Glomerular endothelial cell (primary cell): ENCODE data around the gene CPLX1. TPM values are rescaled to one million over a fixed set of nuclear protein-coding genes. Genes with fewer than 3 reads are reported as not detected.

Source experiments
- DNase-seq: peaks from one replicate; pipeline ENCODE4 v3.0.0-alpha.2; 2011; ENCODE audit warnings: low read depth, low spot score; ENCODE audit errors: extremely low read depth
- total RNA-seq: library from RNA; depleted of rRNA; stranded (reverse); fragments of >200 nt; gene quantifications from 2 replicates; pipeline ENCODE4 v1.2.3, GENCODE V29; 2015

CPLX1 gene
- 0.29 TPM in 1 of 2 replicates, not detected in the other for total RNA-seq

- no peak for DNase-seq
Observed at GRCh38 chr4:825971-826330, at the start of gene CPLX1. Gene CPLX1, minus strand, starts transcription at chr4:826129. Its CDS starts 1,607 bp downstream, at chr4:824522.

- no peak for DNase-seq
Observed at GRCh38 chr4:874971-875817, 49.3 kb upstream of the CPLX1 start.

GRCh38 chr4:874056-874455 is 48.1 kb upstream of the CPLX1 start:
- DNase-seq: no peak

GRCh38 chr4:872241-872981 is 46.5 kb upstream of the CPLX1 start:
- no peak for DNase-seq

- DNase-seq: no peak
Observed at GRCh38 chr4:871484-871883, 45.6 kb upstream of the CPLX1 start.

GRCh38 chr4:870951-871350 is 45.0 kb upstream of the CPLX1 start:
- no peak for DNase-seq

- no peak for DNase-seq
Observed at GRCh38 chr4:869776-870175, 43.8 kb upstream of the CPLX1 start.

GRCh38 chr4:868421-868820 is 42.5 kb upstream of the CPLX1 start:
- DNase-seq: no peak

GRCh38 chr4:867526-868250 is 41.8 kb upstream of the CPLX1 start:
- DNase-seq: no peak

- DNase-seq: no peak
Observed at GRCh38 chr4:866761-867390, 40.9 kb upstream of the CPLX1 start.

GRCh38 chr4:866068-866760 is 40.3 kb upstream of the CPLX1 start:
- no peak for DNase-seq

- no peak for DNase-seq
Observed at GRCh38 chr4:865572-865971, 39.6 kb upstream of the CPLX1 start.

GRCh38 chr4:865121-865465 is 39.2 kb upstream of the CPLX1 start:
- no peak for DNase-seq

GRCh38 chr4:864456-865120 is 38.7 kb upstream of the CPLX1 start:
- no peak for DNase-seq

- DNase-seq: no peak
Observed at GRCh38 chr4:860561-860960, 34.6 kb upstream of the CPLX1 start.

- DNase-seq: no peak
Observed at GRCh38 chr4:859496-859895, 33.6 kb upstream of the CPLX1 start.

GRCh38 chr4:858831-859451 is 33.0 kb upstream of the CPLX1 start:
- DNase-seq: no peak

- DNase-seq: no peak
Observed at GRCh38 chr4:858041-858481, 32.1 kb upstream of the CPLX1 start.

GRCh38 chr4:857461-857860 is 31.5 kb upstream of the CPLX1 start:
- no peak for DNase-seq
